ENCODE measurements around the gene SASH1. TPM values are rescaled to one million over a fixed set of nuclear protein-coding genes. Genes with fewer than 3 reads are reported as not detected.
A peak's percentile ranks its signal among the peaks of the same experiment; 100 is the strongest.

Gene SASH1
- total RNA-seq, 1 donor from 2014 or later, result 41.6 TPM

GRCh38 chr6:148328876-148329555, 13.6 kb upstream of the SASH1 start:
- no peak for DNase-seq (ENCODE audit: low spot score, unreplicated experiment)
- TF ChIP-seq CTCF (IDR thresholded peaks at IDR 0.05; ENCODE audit: unreplicated experiment), result no peak
- Mint-ChIP-seq H3K27ac (peak overlapping the region; percentile 51), H3K36me3 (ENCODE audit: insufficient read depth) (no peaks in the 10 kb centered on the region), H3K9me3 (ENCODE audit: low read depth) (no peaks in the 10 kb centered on the region), H3K4me1 (ENCODE audit: low read depth) (peaks cover 14% of the 10 kb centered on the region), H3K4me3 (ENCODE audit: low read depth) (no peak overlapping the region), H3K27me3 (peaks cover 6% of the 10 kb centered on the region)

GRCh38 chr6:148329596-148330381, 12.8 kb upstream of the SASH1 start:
- Mint-ChIP-seq H3K27ac (peak overlapping the region; percentile 4), H3K36me3 (ENCODE audit: insufficient read depth) (no peaks in the 10 kb centered on the region), H3K4me3 (ENCODE audit: low read depth) (no peak overlapping the region), H3K27me3 (peaks cover 3% of the 10 kb centered on the region), H3K9me3 (ENCODE audit: low read depth) (no peaks in the 10 kb centered on the region), H3K4me1 (ENCODE audit: low read depth) (peaks cover 14% of the 10 kb centered on the region)
- no peak for DNase-seq (ENCODE audit: low spot score, unreplicated experiment)
- TF ChIP-seq CTCF (IDR thresholded peaks at IDR 0.05; ENCODE audit: unreplicated experiment), result no peak

DNA sequence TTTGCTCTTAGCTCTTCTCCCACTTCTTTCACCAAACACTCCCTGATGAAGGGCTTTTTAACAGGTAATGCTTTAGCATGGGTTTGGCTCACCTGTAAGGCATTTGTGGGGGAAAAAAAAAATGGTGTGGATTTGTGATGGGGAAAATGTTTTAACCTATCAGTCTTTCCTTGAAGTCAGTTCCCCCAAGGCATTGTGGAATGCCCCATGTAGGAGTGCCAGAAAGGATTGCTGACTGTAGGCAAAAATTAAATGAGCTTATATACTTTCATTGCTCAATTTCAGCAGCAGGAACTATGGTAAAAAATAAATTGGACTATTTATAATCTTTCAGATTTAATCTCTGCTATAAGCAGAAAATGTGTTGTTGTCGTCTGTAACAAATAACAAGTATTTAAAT, 10.6 kb upstream of the SASH1 start:
- no peak for DNase-seq (ENCODE audit: low spot score, unreplicated experiment)
- peak overlapping the region; percentile 33 for H3K27ac Mint-ChIP-seq
- peaks cover 16% of the 10 kb centered on the region for H3K4me1 Mint-ChIP-seq (ENCODE audit: low read depth)
- no peaks in the 10 kb centered on the region for H3K36me3 Mint-ChIP-seq (ENCODE audit: insufficient read depth)
- H3K4me3 Mint-ChIP-seq (ENCODE audit: low read depth), result no peak overlapping the region
- H3K9me3 Mint-ChIP-seq (ENCODE audit: low read depth), result no peaks in the 10 kb centered on the region
- H3K27me3 Mint-ChIP-seq, result no peaks in the 10 kb centered on the region
- TF ChIP-seq CTCF (IDR thresholded peaks at IDR 0.05; ENCODE audit: unreplicated experiment), result no peak

DNA sequence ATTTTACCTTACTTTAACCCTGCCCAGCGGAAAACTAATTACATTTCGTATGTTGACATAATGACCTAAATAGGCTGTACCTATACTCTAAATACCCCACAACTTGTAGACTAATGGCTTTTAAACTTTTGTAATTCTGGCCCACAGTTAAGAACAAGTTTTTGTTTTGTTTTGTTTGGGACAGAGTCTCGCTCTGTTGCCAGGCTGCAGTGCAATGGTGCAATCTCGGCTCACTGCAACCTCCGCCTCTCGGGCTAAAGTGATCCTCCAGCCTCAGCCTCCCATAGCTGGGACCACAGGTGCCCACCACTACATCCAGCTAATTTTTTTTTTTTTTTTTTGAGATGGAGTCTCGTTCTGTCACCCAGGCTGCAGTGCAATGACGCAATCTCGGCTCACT, 5.7 kb upstream of the SASH1 start:
- no peak overlapping the region for H3K4me3 Mint-ChIP-seq (ENCODE audit: low read depth)
- no peak overlapping the region for H3K27ac Mint-ChIP-seq

More for the DNA sequence above, 5.7 kb upstream of the SASH1 start:
- no peak for DNase-seq (ENCODE audit: low spot score, unreplicated experiment)
- no peaks in the 10 kb centered on the region for H3K36me3 Mint-ChIP-seq (ENCODE audit: insufficient read depth)
- TF ChIP-seq CTCF (IDR thresholded peaks at IDR 0.05; ENCODE audit: unreplicated experiment), result no peak
- no peaks in the 10 kb centered on the region for H3K27me3 Mint-ChIP-seq
- H3K4me1 Mint-ChIP-seq (ENCODE audit: low read depth), result peaks cover 4% of the 10 kb centered on the region
- H3K9me3 Mint-ChIP-seq (ENCODE audit: low read depth), result no peaks in the 10 kb centered on the region

Data from progenitor cell of endocrine pancreas (in vitro differentiated cells).